ENCODE data around the gene SYT2. TPM values are rescaled to one million over a fixed set of nuclear protein-coding genes. Genes with fewer than 3 reads are reported as not detected.

Gene SYT2
- polyA plus RNA-seq, 1 experiment, result not detected

DNA sequence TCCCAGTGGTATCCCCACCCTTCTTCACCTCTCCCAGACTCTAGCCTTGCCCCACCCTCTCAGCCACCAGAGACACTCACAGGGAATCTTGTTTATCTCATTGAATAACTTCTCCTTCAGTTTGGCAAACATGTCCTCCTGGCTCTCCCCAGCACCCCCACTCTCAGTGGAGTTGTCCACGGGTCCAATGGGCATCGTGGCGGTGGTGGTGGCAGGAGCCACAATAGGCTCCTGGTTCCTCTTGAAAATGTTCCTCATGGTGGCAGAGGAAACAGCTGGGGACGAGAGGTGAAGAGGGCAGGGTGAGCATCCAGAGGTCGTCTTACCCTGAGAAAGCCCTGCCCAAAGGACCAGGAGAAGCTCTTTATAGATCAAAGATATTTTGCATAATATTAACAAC is 104.7 kb downstream of the SYT2 start:
- CTCF ChIA-PET, result interaction anchor here (0.7 kb wide), 1 partner anchor 104 kb away, joined by 4 read pairs; no protein-coding TSS in a partner anchor
- Histone ChIP-seq H3K36me3 (ENCODE audit: control insufficient read depth, insufficient read depth, low read length) (no peaks in the 10 kb centered on the region), H3K27me3 (ENCODE audit: control insufficient read depth, insufficient read depth, low read length) (no peaks in the 10 kb centered on the region), H3K4me3 (ENCODE audit: low read depth, low read length) (no peak overlapping the region)
- POLR2A ChIA-PET, result no interaction called here
- TF ChIP-seq, protein P1, sequence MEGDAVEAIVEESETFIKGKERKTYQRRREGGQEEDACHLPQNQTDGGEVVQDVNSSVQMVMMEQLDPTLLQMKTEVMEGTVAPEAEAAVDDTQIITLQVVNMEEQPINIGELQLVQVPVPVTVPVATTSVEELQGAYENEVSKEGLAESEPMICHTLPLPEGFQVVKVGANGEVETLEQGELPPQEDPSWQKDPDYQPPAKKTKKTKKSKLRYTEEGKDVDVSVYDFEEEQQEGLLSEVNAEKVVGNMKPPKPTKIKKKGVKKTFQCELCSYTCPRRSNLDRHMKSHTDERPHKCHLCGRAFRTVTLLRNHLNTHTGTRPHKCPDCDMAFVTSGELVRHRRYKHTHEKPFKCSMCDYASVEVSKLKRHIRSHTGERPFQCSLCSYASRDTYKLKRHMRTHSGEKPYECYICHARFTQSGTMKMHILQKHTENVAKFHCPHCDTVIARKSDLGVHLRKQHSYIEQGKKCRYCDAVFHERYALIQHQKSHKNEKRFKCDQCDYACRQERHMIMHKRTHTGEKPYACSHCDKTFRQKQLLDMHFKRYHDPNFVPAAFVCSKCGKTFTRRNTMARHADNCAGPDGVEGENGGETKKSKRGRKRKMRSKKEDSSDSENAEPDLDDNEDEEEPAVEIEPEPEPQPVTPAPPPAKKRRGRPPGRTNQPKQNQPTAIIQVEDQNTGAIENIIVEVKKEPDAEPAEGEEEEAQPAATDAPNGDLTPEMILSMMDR (IDR thresholded peaks at IDR 0.05; ENCODE audit: insufficient read depth, low read depth, low read length), result no peak
- no peak for DNase-seq (ENCODE audit: low read depth)

DNA sequence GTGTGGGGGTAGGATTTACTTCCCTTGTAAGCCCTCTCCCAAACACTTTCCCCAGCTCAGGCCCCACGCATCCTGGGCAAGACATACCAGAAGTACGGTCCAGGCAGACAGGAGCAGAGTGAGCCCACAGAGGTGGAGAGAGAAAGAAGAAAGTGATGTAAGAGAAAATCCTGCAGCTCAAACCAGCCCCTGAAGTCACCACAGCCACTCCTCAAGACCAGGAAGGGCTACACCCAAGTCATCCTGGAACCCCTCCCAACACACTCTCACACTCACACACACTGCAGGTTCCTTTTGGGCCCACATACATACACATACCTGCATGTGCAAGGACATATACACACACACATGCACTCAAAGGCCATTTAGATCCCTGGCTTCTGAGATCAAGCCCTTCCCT is 106.8 kb downstream of the SYT2 start:
- H3K27me3 ChIP-seq (ENCODE audit: control insufficient read depth, insufficient read depth, low read length), result no peaks in the 10 kb centered on the region
- no peaks in the 10 kb centered on the region for H3K36me3 ChIP-seq (ENCODE audit: control insufficient read depth, insufficient read depth, low read length)
- no peak for DNase-seq (ENCODE audit: low read depth)
- CTCF ChIA-PET, result interaction anchor here (0.8 to 4.3 kb wide), 3 partner anchors 32 to 115 kb away, joined by 3 to 28 read pairs (median 5); no protein-coding TSS in a partner anchor
- POLR2A ChIA-PET, result no interaction called here
- H3K4me3 ChIP-seq (ENCODE audit: low read depth, low read length), result no peak overlapping the region
- TF ChIP-seq, protein P1 (IDR thresholded peaks at IDR 0.05; ENCODE audit: insufficient read depth, low read depth, low read length), result no peak

DNA sequence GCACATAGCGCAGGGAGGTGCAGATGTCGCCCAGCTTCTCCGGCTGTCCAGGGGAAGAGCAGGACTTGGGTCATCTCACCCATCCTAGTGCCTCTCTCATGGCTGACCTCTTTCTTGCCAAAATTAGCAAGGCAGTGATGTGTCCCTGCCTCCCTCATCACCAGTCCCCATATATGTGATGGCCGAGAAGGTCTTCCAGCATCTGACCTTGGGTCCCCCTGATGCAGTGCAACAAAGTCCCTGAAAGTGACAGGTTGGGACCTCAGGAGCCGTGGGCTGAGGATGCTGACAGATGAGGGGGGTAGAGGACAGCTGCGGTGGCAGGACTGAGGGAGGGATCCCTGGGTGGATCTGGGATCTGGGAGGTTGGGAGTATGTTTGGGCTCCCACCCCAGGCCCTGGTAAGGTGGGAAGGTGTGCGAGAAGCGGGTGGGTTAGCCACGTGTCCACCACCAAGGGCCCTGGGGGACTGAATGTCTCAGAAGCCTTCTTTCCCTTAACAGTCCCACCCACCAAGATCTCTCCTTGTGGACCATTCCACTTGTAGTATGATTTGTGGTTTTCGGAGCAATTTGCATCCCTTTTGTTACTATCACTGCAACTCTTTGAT is 109.7 kb downstream of the SYT2 start:
- TF ChIP-seq, protein P1 (IDR thresholded peaks at IDR 0.05; ENCODE audit: insufficient read depth, low read depth, low read length), result no peak
- Histone ChIP-seq H3K36me3 (ENCODE audit: control insufficient read depth, insufficient read depth, low read length) (no peaks in the 10 kb centered on the region), H3K4me3 (ENCODE audit: low read depth, low read length) (no peak overlapping the region), H3K27me3 (ENCODE audit: control insufficient read depth, insufficient read depth, low read length) (no peaks in the 10 kb centered on the region)
- CTCF ChIA-PET, result interaction anchor here (0.6 to 4.3 kb wide), 28 partner anchors 8 to 263 kb away, joined by 3 to 33 read pairs (median 4); no protein-coding TSS in a partner anchor
- no peak for DNase-seq (ENCODE audit: low read depth)
- POLR2A ChIA-PET, result no interaction called here

DNA sequence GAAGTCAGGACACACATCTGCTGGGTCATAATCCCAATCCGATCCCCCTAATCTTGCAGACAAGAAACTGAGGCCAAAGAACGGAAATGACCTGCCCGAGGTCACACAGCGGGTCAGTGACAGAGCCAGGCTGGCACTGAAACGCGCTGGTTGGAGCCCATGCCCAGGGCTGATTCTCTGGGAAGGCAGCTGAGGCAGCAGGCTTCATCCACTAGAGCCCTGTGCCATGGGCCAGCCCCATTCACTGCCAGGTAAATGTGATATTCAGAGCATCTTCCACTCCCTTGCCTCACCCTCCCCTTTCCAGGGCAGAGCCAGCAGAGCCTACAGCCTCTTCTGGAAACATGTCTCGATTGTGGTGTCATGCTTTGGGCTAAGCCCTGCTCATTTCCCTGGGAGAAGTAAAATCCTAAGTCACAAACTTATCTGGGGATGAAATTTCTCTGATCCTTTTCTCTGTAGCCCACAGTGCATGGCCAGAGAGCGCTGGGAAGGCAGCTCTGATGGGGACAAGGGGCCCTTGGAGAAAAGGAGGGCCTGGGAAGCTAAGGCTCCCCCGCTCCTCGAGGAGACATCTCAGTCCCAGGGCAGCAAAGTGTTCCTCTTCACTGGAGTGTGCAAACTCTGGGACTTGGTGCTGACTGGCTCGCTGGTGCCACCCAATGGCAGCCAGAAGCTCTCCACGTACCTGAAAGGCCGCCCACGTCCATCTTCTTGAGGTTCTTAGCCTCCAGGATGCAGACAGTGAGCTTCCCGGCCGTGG is 110.4 kb downstream of the SYT2 start:
- no peak overlapping the region for H3K4me3 ChIP-seq (ENCODE audit: low read depth, low read length)
- POLR2A ChIA-PET, result no interaction called here
- H3K27me3 ChIP-seq (ENCODE audit: control insufficient read depth, insufficient read depth, low read length), result no peaks in the 10 kb centered on the region
- DNase-seq (ENCODE audit: low read depth), result no peak
- CTCF ChIA-PET, result interaction anchor here (0.6 to 4.3 kb wide), 27 partner anchors 8 to 262 kb away, joined by 3 to 33 read pairs (median 4); no protein-coding TSS in a partner anchor
- TF ChIP-seq, protein P1 (IDR thresholded peaks at IDR 0.05; ENCODE audit: insufficient read depth, low read depth, low read length), result peak; percentile 93
- H3K36me3 ChIP-seq (ENCODE audit: control insufficient read depth, insufficient read depth, low read length), result no peaks in the 10 kb centered on the region

DNA sequence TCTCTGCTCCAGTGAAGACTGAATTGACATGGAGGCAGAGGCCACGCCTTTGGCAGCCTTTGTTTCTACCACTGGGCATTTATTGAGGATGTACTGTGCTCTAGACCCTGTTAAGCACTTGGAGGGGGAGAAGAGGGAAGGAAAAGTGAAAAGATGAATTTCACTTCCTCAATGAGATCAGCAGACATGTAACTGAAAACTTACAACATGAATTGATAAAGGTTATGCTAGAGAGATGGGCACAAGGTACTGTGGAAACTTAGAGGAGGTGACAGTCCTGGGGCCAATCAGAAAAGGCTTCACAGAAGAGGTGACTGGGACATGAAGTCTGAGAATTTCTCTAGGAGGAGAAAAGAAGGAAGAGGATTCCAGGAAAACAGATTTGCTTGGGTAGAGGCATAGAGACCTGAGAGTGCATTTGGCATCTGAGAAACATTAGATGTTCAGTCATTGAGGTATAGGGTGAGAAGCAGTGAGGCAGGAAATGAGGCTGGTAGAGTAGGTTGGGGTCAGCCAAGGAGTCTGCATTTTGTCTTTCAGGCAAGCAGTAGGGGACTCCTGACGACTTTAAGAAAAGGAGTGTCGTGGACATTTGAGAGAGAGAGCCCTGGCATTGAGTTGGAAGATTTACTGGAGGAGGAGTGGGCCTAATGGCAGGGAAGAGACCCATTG is 113.0 kb downstream of the SYT2 start:
- Histone ChIP-seq H3K27me3 (ENCODE audit: control insufficient read depth, insufficient read depth, low read length) (no peaks in the 10 kb centered on the region), H3K36me3 (ENCODE audit: control insufficient read depth, insufficient read depth, low read length) (no peaks in the 10 kb centered on the region), H3K4me3 (ENCODE audit: low read depth, low read length) (no peak overlapping the region)
- TF ChIP-seq, protein P1 (IDR thresholded peaks at IDR 0.05; ENCODE audit: insufficient read depth, low read depth, low read length), result no peak
- POLR2A ChIA-PET, result no interaction called here
- CTCF ChIA-PET, result interaction anchor here (1.3 kb wide), 1 partner anchor 25 kb away, joined by 4 read pairs; no protein-coding TSS in a partner anchor
- no peak for DNase-seq (ENCODE audit: low read depth)

Data from BJ (cell line).